Activated B cell treated with CpG ODN at 0.5 μM for 24 hours (primary cell): ENCODE measurements around the gene KRT72. TPM values are rescaled to one million over a fixed set of nuclear protein-coding genes. Genes with fewer than 3 reads are reported as not detected.

ENCODE experiments used
- ATAC-seq: fragments of 200-7000 bp; cut with Tn5 transposase; one replicate; pipeline ENCODE4 v1.10.0; 2021; ENCODE audit warnings: low read depth, mild to moderate bottlenecking, moderate library complexity
- CTCF ChIA-PET: fragments of 350-600 bp; sonication (Branson Sonifier 250); formaldehyde crosslinking; loops from one replicate; lab custom pipeline; 2021; ENCODE audit warnings: antibody characterized with exemption; lab: Charles Lee
- POLR2A ChIA-PET: fragments of 350-600 bp; sonication (Branson Sonifier 250); formaldehyde crosslinking; loops from one replicate; lab custom pipeline; 2021; ENCODE audit warnings: antibody characterized with exemption; lab: Charles Lee
- DNase-seq: peaks from one replicate; pipeline ENCODE4 v3.0.0; 2022
- H3K27ac Mint-ChIP-seq: one replicate; pipeline ENCODE4 v1.8.0; 2020; ENCODE audit warnings: mixed read lengths
- H3K27me3 Mint-ChIP-seq: one replicate; pipeline ENCODE4 v1.8.0; 2021; ENCODE audit warnings: mixed read lengths
- H3K36me3 Mint-ChIP-seq: one replicate; pipeline ENCODE4 v1.8.0; 2021; ENCODE audit warnings: low read depth, mixed read lengths
- H3K4me1 Mint-ChIP-seq: one replicate; pipeline ENCODE4 v1.8.0; 2021; ENCODE audit warnings: mixed read lengths
- H3K4me3 Mint-ChIP-seq: one replicate; pipeline ENCODE4 v1.8.0; 2020; ENCODE audit warnings: mild to moderate bottlenecking, mixed read lengths
- H3K9me3 Mint-ChIP-seq: one replicate; pipeline ENCODE4 v1.8.0; 2020; ENCODE audit warnings: mixed read lengths
- CTCF ChIP-seq: fragments of 200-600 bp; IDR thresholded peaks from one replicate; pipeline ENCODE4 v1.8.0; 2022; ENCODE audit warnings: antibody characterized with exemption, mild to moderate bottlenecking
- intact Hi-C: fragments of 100-400 bp; cut with micrococcal nuclease; formaldehyde crosslinking; loops from one replicate; pipeline ENCODE4 v1.15.1; 2024
- total RNA-seq: library from RNA; stranded (reverse); gene quantifications from 2 replicates; pipeline ENCODE4 v1.2.3, GENCODE V29; 2022

The KRT72 gene
- not detected in 2 replicates for total RNA-seq

- POLR2A ChIA-PET = no interaction called here
- ATAC-seq = no peak
- Mint-ChIP-seq H3K9me3 (no peaks in the 10 kb centered on the region), H3K27me3 (peaks cover 20% of the 10 kb centered on the region), H3K4me3 (no peak within 1 kb of the TSS), H3K36me3 (no peaks in the 10 kb centered on the region), H3K27ac (no peak within 1 kb of the TSS), H3K4me1 (no peaks in the 10 kb centered on the region)
- no peak for TF ChIP-seq CTCF
- CTCF ChIA-PET = no interaction called here
- no peak for DNase-seq
- intact Hi-C loops = no loop called here
These were observed at the start of gene KRT72 for GRCh38 chr12:52600941-52601481. KRT72 (minus strand) TSS chr12:52601463; CDS start chr12:52601452, 11 bp downstream.

- H3K4me3 Mint-ChIP-seq = no peak overlapping the region
- no peaks in the 10 kb centered on the region for H3K36me3 Mint-ChIP-seq
- no peak for ATAC-seq
- no peak for TF ChIP-seq CTCF
- no peaks in the 10 kb centered on the region for H3K27me3 Mint-ChIP-seq
- no peak overlapping the region for H3K27ac Mint-ChIP-seq
- H3K9me3 Mint-ChIP-seq = no peaks in the 10 kb centered on the region
- no peaks in the 10 kb centered on the region for H3K4me1 Mint-ChIP-seq
- no peak for DNase-seq
- POLR2A ChIA-PET = no interaction called here
- intact Hi-C loops = no loop called here
- CTCF ChIA-PET = no interaction called here
These were observed 49.3 kb upstream of the KRT72 start for GRCh38 chr12:52650520-52651081.

GRCh38 chr12:52649066-52649465, 47.8 kb upstream of the KRT72 start:
- intact Hi-C loops = no loop called here
- POLR2A ChIA-PET = no interaction called here
- H3K4me1 Mint-ChIP-seq = no peaks in the 10 kb centered on the region

DNA sequence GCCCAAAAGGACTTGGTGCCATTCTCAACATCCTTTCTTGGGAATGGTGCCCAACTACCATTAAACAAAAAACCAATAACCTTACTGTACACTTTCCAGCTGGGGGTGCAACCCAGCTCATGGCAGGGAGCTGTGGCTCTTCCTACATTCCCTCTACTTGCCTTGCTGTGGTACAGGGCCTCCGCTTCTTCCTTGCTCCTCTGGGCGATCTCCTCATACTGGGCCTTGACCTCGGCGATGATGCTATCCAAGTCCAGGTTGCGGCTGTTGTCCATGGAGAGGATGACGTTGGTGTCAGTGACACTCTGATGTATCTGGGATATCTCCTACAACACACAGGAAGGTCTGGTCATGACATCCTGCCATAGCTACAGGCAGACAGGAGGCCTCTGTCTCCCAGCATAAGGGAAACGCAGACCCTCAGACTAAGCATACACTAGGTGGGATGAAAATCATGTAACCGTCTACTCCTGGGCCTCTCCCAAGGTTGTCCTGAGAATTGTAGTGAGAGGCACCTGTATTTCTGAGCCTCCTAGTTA, 46.8 kb upstream of the KRT72 start:
- peaks cover 3% of the 10 kb centered on the region for H3K27me3 Mint-ChIP-seq
- H3K4me1 Mint-ChIP-seq = no peaks in the 10 kb centered on the region
- DNase-seq (no peak), ATAC-seq (no peak)
- no peaks in the 10 kb centered on the region for H3K36me3 Mint-ChIP-seq
- no peak overlapping the region for H3K27ac Mint-ChIP-seq
- CTCF ChIA-PET = no interaction called here
- no peaks in the 10 kb centered on the region for H3K9me3 Mint-ChIP-seq
- intact Hi-C loops = no loop called here
- TF ChIP-seq CTCF = no peak
- no peak overlapping the region for H3K4me3 Mint-ChIP-seq
- POLR2A ChIA-PET = no interaction called here

More at GRCh38 chr12:52649066-52649465, 47.8 kb upstream of the KRT72 start:
- TF ChIP-seq CTCF = no peak
- ATAC-seq = no peak
- DNase-seq = no peak
- Mint-ChIP-seq H3K27me3 (no peaks in the 10 kb centered on the region), H3K36me3 (no peaks in the 10 kb centered on the region), H3K9me3 (no peaks in the 10 kb centered on the region), H3K4me3 (no peak overlapping the region), H3K27ac (no peak overlapping the region)
- CTCF ChIA-PET = no interaction called here

GRCh38 chr12:52647601-52648000, 46.3 kb upstream of the KRT72 start:
- H3K36me3 Mint-ChIP-seq = no peaks in the 10 kb centered on the region
- no peak overlapping the region for H3K27ac Mint-ChIP-seq
- DNase-seq (no peak), ATAC-seq (no peak)
- TF ChIP-seq CTCF = no peak
- no peaks in the 10 kb centered on the region for H3K4me1 Mint-ChIP-seq
- H3K4me3 Mint-ChIP-seq = no peak overlapping the region
- no peaks in the 10 kb centered on the region for H3K9me3 Mint-ChIP-seq
- POLR2A ChIA-PET = no interaction called here
- CTCF ChIA-PET = no interaction called here
- intact Hi-C loops = no loop called here
- H3K27me3 Mint-ChIP-seq = peaks cover 4% of the 10 kb centered on the region
